IMR-90 (cell line): ENCODE measurements around the gene PPIC. TPM values are rescaled to one million over a fixed set of nuclear protein-coding genes. Genes with fewer than 3 reads are reported as not detected.

Experiments used
- ATAC-seq: fragments of 200-7000 bp; cut with Tn5 transposase; 2 replicates; pipeline ENCODE4 v1.9.1; 2020; ENCODE audit warnings: low read depth, mild to moderate bottlenecking, moderate library complexity
- BruUV-seq: library from RNA; stranded (reverse); fragments of 400-500 nt; replicated peaks from 2 replicates; lab custom pipeline; 2021; lab: Mats Ljungman, UMichigan
- CTCF ChIA-PET: fragments of 300-600 bp; formaldehyde crosslinking; extraction: SDS; loops from one replicate; lab custom pipeline; 2021; ENCODE audit warnings: antibody characterized with exemption; lab: Yijun Ruan, JAX
- POLR2A ChIA-PET: fragments of 300-600 bp; sonication (Branson Sonifier 250); formaldehyde crosslinking; loops from one replicate; lab custom pipeline; 2022; ENCODE audit warnings: antibody characterized with exemption; ENCODE audit not compliant: unreplicated experiment; lab: Charles Lee
- DNase-seq: peaks from one replicate; pipeline ENCODE4 v3.0.0; 2013
- H2AFZ ChIP-seq: replicated peaks from 2 replicates; pipeline ENCODE3; 2013; ENCODE audit warnings: low read length, mild to moderate bottlenecking; ENCODE audit not compliant: poor library complexity
- H2AK5ac ChIP-seq: 2 replicates; pipeline ENCODE4 v1.6.1; 2013; ENCODE audit warnings: low read depth, low read length, inconsistent platforms
- H2AK9ac ChIP-seq: replicated peaks from 2 replicates; pipeline ENCODE3; 2013; ENCODE audit warnings: mild to moderate bottlenecking, low read depth, low read length, moderate library complexity; ENCODE audit not compliant: poor library complexity
- H2BK120ac ChIP-seq: 2 replicates; pipeline ENCODE4 v1.6.1; 2013; ENCODE audit warnings: low read depth, low read length, inconsistent platforms
- H2BK15ac ChIP-seq: 3 replicates; pipeline ENCODE4 v1.6.1; 2013; ENCODE audit warnings: low read depth, low read length, inconsistent platforms
- H2BK20ac ChIP-seq: 2 replicates; pipeline ENCODE4 v1.6.1; 2013; ENCODE audit warnings: low read depth, mild to moderate bottlenecking, inconsistent platforms, low read length, moderate library complexity
- H2BK5ac ChIP-seq: 2 replicates; pipeline ENCODE4 v1.6.1; 2013; ENCODE audit warnings: mild to moderate bottlenecking, low read depth, low read length, inconsistent platforms; ENCODE audit not compliant: poor library complexity, severe bottlenecking
- H3K14ac ChIP-seq: replicated peaks from 2 replicates; pipeline ENCODE4 v1.6.1; 2013; ENCODE audit warnings: low read depth, low read length, inconsistent platforms
- H3K18ac ChIP-seq: 2 replicates; pipeline ENCODE4 v1.6.1; 2013; ENCODE audit warnings: low read depth, low read length, control low read depth
- H3K23ac ChIP-seq: 2 replicates; pipeline ENCODE4 v1.6.1; 2013; ENCODE audit warnings: low read depth, low read length, inconsistent platforms
- H3K27ac ChIP-seq: 2 replicates; pipeline ENCODE4 v1.5.1; 2013; ENCODE audit warnings: mild to moderate bottlenecking, control low read depth, low read length; ENCODE audit not compliant: insufficient read depth
- H3K27me3 ChIP-seq: 2 replicates; pipeline ENCODE4 v1.6.1; 2013; ENCODE audit warnings: low read length; ENCODE audit not compliant: control insufficient read depth, insufficient read depth
- H3K36me3 ChIP-seq: 2 replicates; pipeline ENCODE4 v1.6.1; 2013; ENCODE audit warnings: low read length, mixed read lengths; ENCODE audit not compliant: control insufficient read depth, insufficient read depth
- H3K4ac ChIP-seq: 2 replicates; pipeline ENCODE4 v1.6.1; 2013; ENCODE audit warnings: low read depth, low read length, inconsistent platforms
- H3K4me1 ChIP-seq: 2 replicates; pipeline ENCODE4 v1.6.1; 2013; ENCODE audit warnings: low read length, mixed read lengths; ENCODE audit not compliant: control insufficient read depth, insufficient read depth
- H3K4me2 ChIP-seq: 2 replicates; pipeline ENCODE4 v1.6.1; 2013; ENCODE audit warnings: low read depth, mild to moderate bottlenecking, control low read depth, low read length, moderate library complexity
- H3K4me3 ChIP-seq: 2 replicates; pipeline ENCODE4 v1.5.1; 2013; ENCODE audit warnings: low read depth, mild to moderate bottlenecking, control low read depth, low read length, moderate library complexity; ENCODE audit not compliant: insufficient read depth
- H3K56ac ChIP-seq: 2 replicates; pipeline ENCODE4 v1.6.1; 2013; ENCODE audit warnings: low read length, inconsistent platforms; ENCODE audit not compliant: insufficient read depth; ENCODE audit errors: extremely low read depth
- H3K79me1 ChIP-seq, 2 experiments: 2 replicates each; pipeline ENCODE4 v1.6.1; 2013; ENCODE audit warnings: low read length in 2 of 2, inconsistent platforms in 1 of 2, low read depth in 1 of 2
- H3K9ac ChIP-seq: 2 replicates; pipeline ENCODE4 v1.6.1; 2013; ENCODE audit warnings: low read depth, low read length, control low read depth
- H3K9me1 ChIP-seq: 2 replicates; pipeline ENCODE4 v1.6.1; 2013; ENCODE audit warnings: low read length, inconsistent platforms; ENCODE audit not compliant: insufficient read depth
- H3K9me3 ChIP-seq: 2 replicates; pipeline ENCODE4 v1.6.1; 2013; ENCODE audit warnings: low read length; ENCODE audit not compliant: control insufficient read depth, insufficient read depth
- H4K20me1 ChIP-seq: 2 replicates; pipeline ENCODE4 v1.6.1; 2013; ENCODE audit warnings: low read length, inconsistent platforms; ENCODE audit not compliant: insufficient read depth
- H4K5ac ChIP-seq: 2 replicates; pipeline ENCODE4 v1.6.1; 2013; ENCODE audit warnings: mild to moderate bottlenecking, low read depth, low read length, control low read depth
- H4K8ac ChIP-seq, 2 experiments: 2 replicates each; pipeline ENCODE4 v1.6.1; 2013; ENCODE audit warnings: low read depth in 2 of 2, low read length in 2 of 2, control low read depth in 1 of 2, inconsistent platforms in 1 of 2
- H4K91ac ChIP-seq: 2 replicates; pipeline ENCODE4 v1.6.1; 2013; ENCODE audit warnings: low read depth, low read length, inconsistent platforms; ENCODE audit not compliant: insufficient read depth
- BHLHE40 ChIP-seq: fragments of 150-350 bp; IDR thresholded peaks from 2 replicates; pipeline ENCODE4 v1.6.1; 2016; ENCODE audit warnings: mild to moderate bottlenecking, low read depth, low read length
- CEBPB ChIP-seq: IDR thresholded peaks from 2 replicates; pipeline ENCODE4 v1.6.1; 2012; ENCODE audit warnings: low read depth, low read length, improper control_type of control experiment
- CHD1 ChIP-seq: IDR thresholded peaks from 2 replicates; pipeline ENCODE4 v1.6.1; 2012; ENCODE audit warnings: low read depth, low read length, improper control_type of control experiment
- ELK1 ChIP-seq: fragments of 150-350 bp; IDR thresholded peaks from 2 replicates; pipeline ENCODE4 v1.6.1; 2016; ENCODE audit warnings: low read depth, mild to moderate bottlenecking, low read length, moderate library complexity, borderline replicate concordance
- FOS ChIP-seq: fragments of 150-350 bp; IDR thresholded peaks from 2 replicates; pipeline ENCODE4 v1.6.1; 2016; ENCODE audit warnings: low read depth, low read length
- MAFK ChIP-seq: IDR thresholded peaks from 2 replicates; pipeline ENCODE4 v1.6.1; 2012; ENCODE audit warnings: low read depth, low read length, improper control_type of control experiment
- MAZ ChIP-seq: IDR thresholded peaks from 2 replicates; pipeline ENCODE4 v1.6.1; 2012; ENCODE audit warnings: low read depth, mild to moderate bottlenecking, low read length, improper control_type of control experiment, moderate library complexity, borderline replicate concordance
- MXI1 ChIP-seq: IDR thresholded peaks from 2 replicates; pipeline ENCODE4 v1.6.1; 2012; ENCODE audit warnings: low read depth, mild to moderate bottlenecking, low read length, moderate library complexity, borderline replicate concordance
- NFE2L2 ChIP-seq: fragments of 150-350 bp; IDR thresholded peaks from 2 replicates; pipeline ENCODE4 v1.6.1; 2016; ENCODE audit warnings: low read depth, mild to moderate bottlenecking, low read length
- POLR2A ChIP-seq: IDR thresholded peaks from 2 replicates; pipeline ENCODE4 v1.6.1; 2012; ENCODE audit warnings: mild to moderate bottlenecking, low read depth, low read length
- RCOR1 ChIP-seq: IDR thresholded peaks from 2 replicates; pipeline ENCODE4 v1.6.1; 2012; ENCODE audit warnings: mild to moderate bottlenecking, low read length, improper control_type of control experiment; ENCODE audit not compliant: insufficient replicate concordance
- RFX5 ChIP-seq: IDR thresholded peaks from 2 replicates; pipeline ENCODE4 v1.8.0; 2012; ENCODE audit warnings: low read depth, mild to moderate bottlenecking, low read length, moderate library complexity
- SMC3 ChIP-seq: fragments of 150-350 bp; IDR thresholded peaks from 2 replicates; pipeline ENCODE4 v1.6.1; 2016; ENCODE audit warnings: low read depth, mild to moderate bottlenecking, antibody characterized with exemption, low read length, moderate library complexity
- USF2 ChIP-seq: fragments of 150-350 bp; IDR thresholded peaks from 2 replicates; pipeline ENCODE4 v1.6.1; 2017; ENCODE audit warnings: mild to moderate bottlenecking, antibody characterized with exemption, low read length, low read depth
- WGBS, 2 experiments: methylation state at CpG; one replicate each; pipeline versions ENCODE4 v1.1.5 to v1.1.7; 2013; ENCODE audit warnings: missing lambda C conversion rate in 2 of 2; ENCODE audit not compliant: insufficient read length in 1 of 2; ENCODE audit errors: extremely low coverage in 2 of 2; 5-methylcytosine and 5-hydroxymethylcytosine counted together
- dilution Hi-C: fragments of 300-500 bp; cut with HindIII; formaldehyde crosslinking; loops from one replicate; pipeline ENCODE4 v1.14.3; 2018; ENCODE audit warnings: low sequenced_read_pairs; ENCODE audit not compliant: unreplicated experiment
- in situ Hi-C: fragments of 300-500 bp; cut with MboI; formaldehyde crosslinking; loops from 3 replicates; pipeline ENCODE4 v1.14.3; 2019; ENCODE audit warnings: low sequenced_read_pairs, inconsistent platforms, mixed read lengths
- intact Hi-C: fragments of 100-400 bp; cut with micrococcal nuclease; formaldehyde crosslinking; loops from 2 replicates; pipeline ENCODE4 v1.10.0; 2022
- polyA plus RNA-seq, 3 experiments: library from polyadenylated mRNA; depleted of rRNA; stranded (reverse); fragments of >200 nt; gene quantifications; 2 replicates each; pipeline ENCODE4 v1.2.3, GENCODE V29; 2012; ENCODE audit warnings: low replicate concordance in 1 of 3
- total RNA-seq: library from RNA; depleted of rRNA; stranded (reverse); fragments of >200 nt; gene quantifications from 2 replicates; pipeline ENCODE4 v1.2.3, GENCODE V29; 2012

Gene PPIC
- total and polyA plus RNA-seq, 2 of the 4 experiments (the other 2 are of a cell fraction): 20.6 to 45.6 TPM

- H3K56ac ChIP-seq: no peak overlapping the region; the same call in 1 of the 2 replicates
- no peak overlapping the region for H3K4ac ChIP-seq
- CTCF ChIA-PET: interaction anchor here (0.7 to 1.2 kb wide), 2 partner anchors 10 to 332 kb away, joined by 3 read pairs; no protein-coding TSS in a partner anchor
- in situ Hi-C loops: loop anchor here (5.0 kb wide), 1 partner anchor 312 kb away; no protein-coding TSS in a partner anchor
- H4K8ac ChIP-seq: no peak overlapping the region; a peak in 2 of 4 replicates
- no peak overlapping the region for H2BK15ac ChIP-seq
- no peaks in the 10 kb centered on the region for H3K9me3 ChIP-seq
- intact Hi-C loops: loop anchor here (5.0 kb wide), 1 partner anchor 327 kb away; no protein-coding TSS in a partner anchor
- H2AK9ac ChIP-seq: peak overlapping the region; percentile 5
- H3K9ac ChIP-seq: peak overlapping the region; percentile 6; the same call in 1 of the 2 replicates
- DNase-seq (peak; percentile 27), ATAC-seq (no peak)
- H3K27me3 ChIP-seq: no peaks in the 10 kb centered on the region
- no peaks in the 10 kb centered on the region for H3K36me3 ChIP-seq
- peaks cover 0 to 14% of the 10 kb centered on the region in 2 experiments; a peak in 2 of 4 replicates for H3K79me1 ChIP-seq
- H4K20me1 ChIP-seq: 0 out of 2 replicates have a peak, but pooled peaks cover 4% of the 10 kb centered on the region
- H2AK5ac ChIP-seq: no peak overlapping the region
- 7% methylated on average over 9 of the region's 27 CpGs; no CpG with 5 or more reads in 1 of the 2 experiments for WGBS, 2 experiments
- POLR2A ChIA-PET: interaction anchor here (0.5 kb wide), 1 partner anchor 272 kb away, joined by 13 read pairs; no protein-coding TSS in a partner anchor
- dilution Hi-C loops: no loop called here
- no peak overlapping the region for H3K27ac ChIP-seq
- peak overlapping the region; percentile 63; the same call in 1 of the 2 replicates for H3K23ac ChIP-seq
- peak overlapping the region; percentile 79 for H3K4me3 ChIP-seq
- BruUV-seq: no TSS peak
- H3K18ac ChIP-seq: no peak overlapping the region
- H3K14ac ChIP-seq: no peak overlapping the region
- no peak overlapping the region for H2BK120ac ChIP-seq
- H2BK20ac ChIP-seq: no peak overlapping the region
- no peak overlapping the region for H4K5ac ChIP-seq
- no peak overlapping the region for H2BK5ac ChIP-seq
- H3K9me1 ChIP-seq: 0 out of 2 replicates have a peak, but pooled peaks cover 11% of the 10 kb centered on the region
- peak overlapping the region; percentile 100 for H2AFZ ChIP-seq
- H3K4me2 ChIP-seq: peak overlapping the region; percentile 86
- no peaks in the 10 kb centered on the region; the same call in 1 of the 2 replicates for H3K4me1 ChIP-seq
- H4K91ac ChIP-seq: no peak overlapping the region
- TF ChIP-seq FOS (no peak), RCOR1 (no peak), USF2 (no peak), NFE2L2 (no peak), MAFK (no peak), RFX5 (no peak), BHLHE40 (no peak), POLR2A (no peak), MAZ (no peak), MXI1 (no peak), SMC3 (no peak), ELK1 (no peak), CHD1 (no peak), CEBPB (no peak)
Measured at GRCh38 chr5:123035360-123035917, 1.1 kb downstream of the PPIC start.
